Stimulated activated CD4-positive, alpha-beta T cell treated with anti-CD3 and anti-CD28 coated beads, Interleukin-12 subunit alpha, Interleukin-12 subunit beta, amount 100 ng/mL, for 4 hours (primary cell): ENCODE results near the gene PLAAT4.
"Not testable (repeated sequence)": the region's sequence is repeated elsewhere in the genome, so short reads cannot be mapped to it uniquely, and the experiment has no call there.

Experiments used
- DNase-seq: peaks from one replicate; pipeline ENCODE4 v3.0.0-alpha.2; 2020

Gene PLAAT4

GRCh38 chr11:63511048-63511748, 25.4 kb upstream of the PLAAT4 start:
- DNase-seq, result no peak

GRCh38 chr11:63512816-63513215, 23.8 kb upstream of the PLAAT4 start:
- DNase-seq, result no peak

GRCh38 chr11:63516109-63516508, 20.5 kb upstream of the PLAAT4 start:
- no peak for DNase-seq

- DNase-seq, result no peak
Measured at GRCh38 chr11:63517156-63517555, 19.5 kb upstream of the PLAAT4 start.

- DNase-seq, result no peak
Measured at GRCh38 chr11:63518548-63518947, 18.1 kb upstream of the PLAAT4 start.

GRCh38 chr11:63520606-63521170, 15.9 kb upstream of the PLAAT4 start:
- DNase-seq, result no peak

GRCh38 chr11:63521896-63522295, 14.7 kb upstream of the PLAAT4 start:
- DNase-seq, result no peak

GRCh38 chr11:63523151-63523550, 13.5 kb upstream of the PLAAT4 start:
- no peak for DNase-seq

- no peak for DNase-seq
Measured at GRCh38 chr11:63527667-63528066, 8.9 kb upstream of the PLAAT4 start.

- DNase-seq, result not testable (repeated sequence)
Measured at GRCh38 chr11:63528156-63528555, 8.5 kb upstream of the PLAAT4 start.

GRCh38 chr11:63528729-63529278, 7.8 kb upstream of the PLAAT4 start:
- not testable (repeated sequence) for DNase-seq

GRCh38 chr11:63529373-63529772, 7.2 kb upstream of the PLAAT4 start:
- not testable (repeated sequence) for DNase-seq

- no peak for DNase-seq
Measured at GRCh38 chr11:63530021-63530420, 6.6 kb upstream of the PLAAT4 start.

GRCh38 chr11:63531074-63531792, 5.4 kb upstream of the PLAAT4 start:
- not testable (repeated sequence) for DNase-seq

- no peak for DNase-seq
Measured at GRCh38 chr11:63532117-63532516, 4.5 kb upstream of the PLAAT4 start.

GRCh38 chr11:63532799-63533475, 3.7 kb upstream of the PLAAT4 start:
- DNase-seq, result no peak

GRCh38 chr11:63534076-63534475, 2.5 kb upstream of the PLAAT4 start:
- DNase-seq, result no peak

- no peak for DNase-seq
Measured at GRCh38 chr11:63534895-63535461, 1.6 kb upstream of the PLAAT4 start.

- DNase-seq, result no peak
Measured at GRCh38 chr11:63535734-63536133, 874 bp upstream of the PLAAT4 start.

GRCh38 chr11:63537293-63538101, 889 bp downstream of the PLAAT4 start:
- DNase-seq, result no peak

GRCh38 chr11:63542506-63542905, 5.9 kb downstream of the PLAAT4 start:
- not testable (repeated sequence) for DNase-seq

- no peak for DNase-seq
Measured at GRCh38 chr11:63543711-63544110, 7.1 kb downstream of the PLAAT4 start.
